22Rv1 (cell line): ENCODE measurements around the gene PRTN3.

Source experiments
- H3K27ac ChIP-seq: fragments of 450-650 bp; 2 replicates; pipeline ENCODE4 v1.5.1; 2017
- ZFX ChIP-seq: fragments of 450-650 bp; IDR thresholded peaks from 2 replicates; pipeline ENCODE4 v1.6.1; 2017; ENCODE audit warnings: antibody characterized with exemption, borderline replicate concordance
- TF ChIP-seq, protein P1 (sequence below): fragments of 450-650 bp; IDR thresholded peaks from 2 replicates; pipeline ENCODE4 v1.5.1; 2017; ENCODE audit warnings: mild to moderate bottlenecking

PRTN3 gene

DNA sequence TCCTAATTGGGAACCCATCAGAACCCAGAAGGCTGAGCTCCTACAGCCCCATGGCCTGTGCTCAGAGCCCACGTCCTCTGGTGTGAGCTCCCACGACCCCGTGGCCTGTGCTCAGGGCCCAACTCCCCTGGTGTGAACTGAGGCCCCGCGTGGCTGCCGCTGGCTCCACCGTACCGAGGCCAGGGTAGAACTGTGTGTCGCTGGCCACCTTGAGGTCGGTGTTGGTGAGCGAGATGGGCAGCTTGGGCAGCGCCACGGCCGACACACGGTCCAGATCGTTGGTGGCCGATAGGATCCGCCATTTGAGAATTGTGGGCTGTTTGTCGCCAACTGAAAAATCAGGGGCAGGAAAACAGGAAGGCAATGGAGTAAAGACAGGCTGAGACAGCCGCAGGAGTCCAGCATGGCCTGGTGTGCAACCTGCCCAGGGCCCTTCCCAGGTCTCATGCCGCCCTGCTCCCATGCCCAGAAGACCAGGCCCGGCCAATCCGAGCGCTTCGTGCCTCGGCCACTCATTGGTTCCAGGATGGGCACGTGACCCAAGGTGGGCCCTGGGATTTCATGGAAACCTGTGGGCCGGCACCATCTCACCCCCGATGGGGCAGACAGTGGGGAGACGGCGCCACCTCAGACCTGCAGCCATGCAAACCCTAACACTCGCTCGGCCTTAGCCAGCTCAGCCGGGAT, 40.7 kb downstream of the PRTN3 start:
- no peak for TF ChIP-seq ZFX
- TF ChIP-seq, protein P1, sequence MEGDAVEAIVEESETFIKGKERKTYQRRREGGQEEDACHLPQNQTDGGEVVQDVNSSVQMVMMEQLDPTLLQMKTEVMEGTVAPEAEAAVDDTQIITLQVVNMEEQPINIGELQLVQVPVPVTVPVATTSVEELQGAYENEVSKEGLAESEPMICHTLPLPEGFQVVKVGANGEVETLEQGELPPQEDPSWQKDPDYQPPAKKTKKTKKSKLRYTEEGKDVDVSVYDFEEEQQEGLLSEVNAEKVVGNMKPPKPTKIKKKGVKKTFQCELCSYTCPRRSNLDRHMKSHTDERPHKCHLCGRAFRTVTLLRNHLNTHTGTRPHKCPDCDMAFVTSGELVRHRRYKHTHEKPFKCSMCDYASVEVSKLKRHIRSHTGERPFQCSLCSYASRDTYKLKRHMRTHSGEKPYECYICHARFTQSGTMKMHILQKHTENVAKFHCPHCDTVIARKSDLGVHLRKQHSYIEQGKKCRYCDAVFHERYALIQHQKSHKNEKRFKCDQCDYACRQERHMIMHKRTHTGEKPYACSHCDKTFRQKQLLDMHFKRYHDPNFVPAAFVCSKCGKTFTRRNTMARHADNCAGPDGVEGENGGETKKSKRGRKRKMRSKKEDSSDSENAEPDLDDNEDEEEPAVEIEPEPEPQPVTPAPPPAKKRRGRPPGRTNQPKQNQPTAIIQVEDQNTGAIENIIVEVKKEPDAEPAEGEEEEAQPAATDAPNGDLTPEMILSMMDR: no peak

DNA sequence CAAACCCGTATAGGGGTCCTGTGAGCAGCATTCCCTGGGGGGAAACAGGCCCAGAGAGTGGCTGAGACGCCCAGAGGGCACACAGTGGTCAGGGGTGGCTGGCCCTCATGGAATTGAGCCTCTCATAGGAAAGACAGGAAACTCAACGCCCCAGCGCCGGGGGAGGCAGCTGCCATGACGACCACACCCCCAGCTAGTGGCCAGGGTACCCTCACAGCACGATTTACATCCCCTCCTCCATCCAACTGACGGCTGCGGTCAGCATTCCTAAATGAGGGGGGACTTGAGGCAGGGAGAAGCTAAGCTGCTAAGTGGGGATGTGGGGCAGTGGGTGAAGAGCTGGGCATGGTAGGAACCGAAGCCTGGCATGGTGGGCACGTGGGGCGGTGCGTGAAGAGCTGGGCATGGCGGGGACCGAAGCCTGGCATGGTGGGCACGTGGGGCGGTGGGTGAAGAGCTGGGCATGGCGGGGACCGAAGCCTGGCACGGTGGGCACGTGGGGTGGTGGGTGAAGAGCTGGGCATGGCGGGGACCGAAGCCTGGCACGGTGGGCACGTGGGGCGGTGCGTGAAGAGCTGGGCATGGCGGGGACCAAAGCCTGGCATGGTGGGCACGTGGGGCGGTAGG, 42.2 kb downstream of the PRTN3 start:
- no peak overlapping the region for H3K27ac ChIP-seq
- TF ChIP-seq, protein P1: no peak
- no peak for TF ChIP-seq ZFX

More for the DNA sequence above, 40.7 kb downstream of the PRTN3 start:
- no peak overlapping the region for H3K27ac ChIP-seq

DNA sequence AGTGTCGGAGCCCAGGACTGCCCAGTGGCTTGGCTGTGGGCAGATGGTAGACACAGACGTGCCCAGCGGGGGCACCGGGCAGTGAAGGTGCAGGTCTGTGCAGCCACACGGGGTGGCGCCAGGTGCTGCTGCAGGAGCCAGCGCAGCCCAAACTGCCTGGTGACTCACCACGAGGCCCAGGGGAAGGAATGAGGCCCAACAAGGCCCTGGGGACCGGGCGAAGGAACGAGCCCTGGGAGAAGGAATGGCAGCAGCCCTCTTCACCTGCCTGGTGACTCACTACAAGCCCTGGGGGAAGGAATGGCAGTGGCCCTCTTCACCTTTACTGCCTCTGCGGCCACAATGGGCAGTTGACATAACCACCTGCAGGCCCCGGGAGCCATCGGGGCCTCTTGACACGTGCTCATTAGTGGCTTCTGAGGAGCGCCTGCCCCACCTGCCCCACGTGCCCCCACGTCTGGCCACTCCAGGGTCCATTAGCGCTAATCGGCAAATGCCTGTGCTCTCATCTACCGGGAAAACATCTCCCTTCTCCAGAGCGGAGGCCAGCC, 42.9 kb downstream of the PRTN3 start:
- no peak overlapping the region for H3K27ac ChIP-seq
- no peak for TF ChIP-seq ZFX
- TF ChIP-seq, protein P1: no peak

GRCh38 chr19:884420-885211, 43.8 kb downstream of the PRTN3 start:
- H3K27ac ChIP-seq: no peak overlapping the region
- no peak for TF ChIP-seq ZFX
- TF ChIP-seq, protein P1: no peak

DNA sequence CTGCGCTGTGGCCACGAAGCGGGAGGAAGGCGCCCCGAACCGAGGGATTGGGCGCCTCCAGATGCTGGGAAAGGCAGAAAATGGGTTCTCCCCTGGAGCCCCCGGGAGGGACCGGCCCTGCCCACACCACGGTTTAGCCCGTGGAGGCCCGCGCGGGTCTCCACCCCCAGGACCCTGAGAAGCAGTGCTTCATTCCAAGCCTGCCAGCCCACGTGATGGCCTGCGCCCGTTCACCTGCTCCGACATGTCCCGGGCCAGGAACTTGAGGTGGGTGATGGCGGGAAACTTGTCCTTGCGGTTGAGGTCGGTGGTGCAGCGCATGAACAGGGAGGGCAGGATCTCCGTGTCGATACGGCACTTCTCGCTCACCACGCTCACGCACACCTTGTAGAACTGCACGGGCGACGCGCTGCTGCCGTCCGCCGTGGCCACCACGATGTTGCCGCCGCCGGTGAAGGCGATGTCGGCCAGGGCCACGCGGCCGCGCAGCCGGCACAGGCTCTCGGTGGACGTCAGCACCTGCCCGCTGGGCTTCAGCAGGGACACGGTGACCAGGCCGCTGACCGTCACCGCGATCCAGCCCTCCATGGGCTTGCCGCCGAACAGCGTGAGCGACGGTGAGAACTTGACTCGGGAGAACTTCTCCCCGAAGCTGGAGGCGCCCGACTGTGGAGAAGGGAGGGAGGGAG, 44.9 kb downstream of the PRTN3 start:
- TF ChIP-seq ZFX: no peak
- TF ChIP-seq, protein P1: no peak
- H3K27ac ChIP-seq: no peak overlapping the region

DNA sequence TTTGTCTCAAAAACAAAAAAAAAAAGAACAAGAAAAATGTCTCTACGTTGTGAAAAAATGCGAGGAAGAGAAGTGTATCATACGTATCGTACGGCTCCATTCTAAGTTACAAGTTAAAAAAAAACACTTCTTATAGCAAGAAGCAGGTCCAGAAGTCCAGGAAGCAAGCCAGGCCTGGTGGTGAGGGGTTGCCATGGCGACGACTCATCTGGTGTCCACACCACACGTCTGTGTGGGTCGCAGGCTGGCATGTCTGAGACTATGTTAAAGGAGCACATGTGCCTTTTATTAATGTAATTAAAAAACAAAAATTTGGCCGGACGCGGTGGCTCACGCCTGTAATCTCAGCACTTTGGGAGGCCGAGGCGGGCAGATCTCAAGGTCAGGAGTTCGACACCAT, 46.3 kb downstream of the PRTN3 start:
- TF ChIP-seq, protein P1: no peak
- no peak for TF ChIP-seq ZFX
- no peak overlapping the region for H3K27ac ChIP-seq
